ENCODE measurements around the gene WWOX. TPM values are rescaled to one million over a fixed set of nuclear protein-coding genes. Genes with fewer than 3 reads are reported as not detected.

Gene WWOX
- total RNA-seq, 2 donors from 2014 or later = 30.0 to 35.4 TPM

GRCh38 chr16:78744099-78744498 lies 644.6 kb downstream of the WWOX start:
- peaks cover 3% of the 10 kb centered on the region for H3K9me3 Mint-ChIP-seq
- 92 to 100% methylated on average over 2 to 5 of the region's 5 CpGs for WGBS, 2 experiments (ENCODE audit: insufficient coverage in 1 of 2, insufficient read length in 1 of 2)
- no peak overlapping the region for H3K4me3 ChIP-seq (ENCODE audit: low read length)
- no peak overlapping the region for H3K4me3 Mint-ChIP-seq
- no peaks in the 10 kb centered on the region for H3K27me3 Mint-ChIP-seq (ENCODE audit: insufficient read depth)
- H3K4me1 ChIP-seq (ENCODE audit: control insufficient read depth, insufficient read depth, low read length) = no peaks in the 10 kb centered on the region
- no peaks in the 10 kb centered on the region for H3K27me3 ChIP-seq (ENCODE audit: control insufficient read depth, insufficient read depth, low read length, poor library complexity, severe bottlenecking)
- no peaks in the 10 kb centered on the region for H3K36me3 Mint-ChIP-seq (ENCODE audit: low read depth)
- peaks cover 10% of the 10 kb centered on the region for H3K9me3 ChIP-seq (ENCODE audit: control insufficient read depth, low read length)
- H3K36me3 ChIP-seq (ENCODE audit: control insufficient read depth, insufficient read depth, low read length) = no peaks in the 10 kb centered on the region
- H3K27ac Mint-ChIP-seq = no peak overlapping the region
- no peak overlapping the region for H3K27ac ChIP-seq (ENCODE audit: low read depth, low read length)
- H3K9ac ChIP-seq (ENCODE audit: extremely low read depth, low read length, poor library complexity, severe bottlenecking) = no peak overlapping the region
- no peak for TF ChIP-seq CTCF (conservative IDR thresholded peaks at IDR 0.05)
- peaks cover 2% of the 10 kb centered on the region for H3K4me1 Mint-ChIP-seq
- DNase-seq = no peak

GRCh38 chr16:78744796-78745107 lies 645.3 kb downstream of the WWOX start:
- H3K4me3 Mint-ChIP-seq = no peak overlapping the region
- H3K9me3 Mint-ChIP-seq = peaks cover 3% of the 10 kb centered on the region
- TF ChIP-seq CTCF (conservative IDR thresholded peaks at IDR 0.05) = no peak
- Histone ChIP-seq H3K9me3 (ENCODE audit: control insufficient read depth, low read length) (peaks cover 10% of the 10 kb centered on the region), H3K27me3 (ENCODE audit: control insufficient read depth, insufficient read depth, low read length, poor library complexity, severe bottlenecking) (no peaks in the 10 kb centered on the region), H3K9ac (ENCODE audit: extremely low read depth, low read length, poor library complexity, severe bottlenecking) (no peak overlapping the region), H3K4me3 (ENCODE audit: low read length) (no peak overlapping the region), H3K36me3 (ENCODE audit: control insufficient read depth, insufficient read depth, low read length) (no peaks in the 10 kb centered on the region), H3K27ac (ENCODE audit: low read depth, low read length) (no peak overlapping the region), H3K4me1 (ENCODE audit: control insufficient read depth, insufficient read depth, low read length) (no peaks in the 10 kb centered on the region)
- H3K27ac Mint-ChIP-seq = no peak overlapping the region
- WGBS, 2 experiments (ENCODE audit: insufficient coverage in 1 of 2, insufficient read length in 1 of 2) = 90 to 92% methylated on average over 2 to 3 of the region's 3 CpGs
- peaks cover 2% of the 10 kb centered on the region for H3K4me1 Mint-ChIP-seq
- H3K27me3 Mint-ChIP-seq (ENCODE audit: insufficient read depth) = no peaks in the 10 kb centered on the region
- DNase-seq = no peak
- H3K36me3 Mint-ChIP-seq (ENCODE audit: low read depth) = no peaks in the 10 kb centered on the region

GRCh38 chr16:78745108-78746019 lies 645.9 kb downstream of the WWOX start:
- peaks cover 2% of the 10 kb centered on the region for H3K4me1 Mint-ChIP-seq
- no peak overlapping the region for H3K27ac Mint-ChIP-seq

More at GRCh38 chr16:78745108-78746019, 645.9 kb downstream of the WWOX start:
- Histone ChIP-seq H3K27ac (ENCODE audit: low read depth, low read length) (no peak overlapping the region), H3K27me3 (ENCODE audit: control insufficient read depth, insufficient read depth, low read length, poor library complexity, severe bottlenecking) (no peaks in the 10 kb centered on the region), H3K4me1 (ENCODE audit: control insufficient read depth, insufficient read depth, low read length) (no peaks in the 10 kb centered on the region), H3K9me3 (ENCODE audit: control insufficient read depth, low read length) (peaks cover 10% of the 10 kb centered on the region), H3K9ac (ENCODE audit: extremely low read depth, low read length, poor library complexity, severe bottlenecking) (no peak overlapping the region), H3K36me3 (ENCODE audit: control insufficient read depth, insufficient read depth, low read length) (no peaks in the 10 kb centered on the region), H3K4me3 (ENCODE audit: low read length) (no peak overlapping the region)
- H3K4me3 Mint-ChIP-seq = no peak overlapping the region
- H3K36me3 Mint-ChIP-seq (ENCODE audit: low read depth) = no peaks in the 10 kb centered on the region
- peaks cover 3% of the 10 kb centered on the region for H3K9me3 Mint-ChIP-seq
- no peak for TF ChIP-seq CTCF (conservative IDR thresholded peaks at IDR 0.05)
- no peak for DNase-seq
- no peaks in the 10 kb centered on the region for H3K27me3 Mint-ChIP-seq (ENCODE audit: insufficient read depth)
- 86 to 90% methylated on average over 5 to 7 of the region's 7 CpGs for WGBS, 2 experiments (ENCODE audit: insufficient coverage in 1 of 2, insufficient read length in 1 of 2)

Data from endodermal cell (in vitro differentiated cells).